ENCODE data around the gene PLCL1. TPM values are rescaled to one million over a fixed set of nuclear protein-coding genes. Genes with fewer than 3 reads are reported as not detected.

PLCL1 gene
- total RNA-seq, 1 experiment from 2014 or later: 0.07 TPM

DNA sequence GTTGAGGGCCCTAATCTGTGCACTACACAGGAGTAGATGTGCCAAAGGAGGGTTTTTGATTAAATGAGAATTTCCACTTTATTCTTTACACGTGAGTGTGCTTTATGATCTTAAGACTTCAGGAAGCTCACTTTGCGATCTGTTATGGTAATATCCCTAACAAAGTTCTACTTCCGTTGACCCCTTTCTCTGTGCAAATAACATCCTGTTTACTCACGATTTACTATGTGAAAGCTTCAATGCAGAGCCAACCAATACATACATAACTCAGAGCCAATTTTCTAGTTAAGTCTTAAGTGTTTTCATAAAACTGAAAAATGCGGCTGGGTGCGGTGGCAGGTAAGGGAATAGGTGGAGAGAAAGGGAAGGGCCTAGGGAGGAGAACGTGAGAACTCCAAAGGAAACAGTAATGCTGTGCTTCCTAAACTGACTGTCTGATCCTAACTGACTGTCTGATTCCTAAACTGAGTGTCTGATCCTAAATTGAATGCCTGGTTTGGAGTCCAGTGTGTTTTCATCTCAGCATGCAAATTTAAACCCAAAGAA is 87.6 kb downstream of the PLCL1 start:
- H3K4me3 ChIP-seq (replicated peaks in 1 of 2; ENCODE audit: low read depth in 1 of 2, low read length in 2 of 2): no peak overlapping the region
- H3K4me1 ChIP-seq (ENCODE audit: control insufficient read depth in 1 of 2, insufficient read depth in 2 of 2, low read length in 2 of 2): no peaks in the 10 kb centered on the region
- peaks cover 11% of the 10 kb centered on the region; the same call in 1 of the 2 replicates for H3K27me3 ChIP-seq (ENCODE audit: insufficient read depth, low read length)
- H4K20me1 ChIP-seq (ENCODE audit: insufficient read depth): no peaks in the 10 kb centered on the region
- H2AFZ ChIP-seq (ENCODE audit: low read depth, low read length, poor library complexity, severe bottlenecking): no peak overlapping the region
- ChIA-PET CTCF (no interaction called here), POLR2A (no interaction called here), RAD21 (ENCODE audit: low non-redundant PET in 1 of 2, low total read pairs in 2 of 2, uncharacterized antibody in 2 of 2, unreplicated experiment in 2 of 2) (no interaction called here)
- no peaks in the 10 kb centered on the region for H3K36me3 ChIP-seq (ENCODE audit: control insufficient read depth in 1 of 2, insufficient read depth in 2 of 2, low read length in 2 of 2)
- no peak overlapping the region for H3K4me2 ChIP-seq (ENCODE audit: low read length)
- H3K27ac ChIP-seq (ENCODE audit: low read depth, low read length): no peak overlapping the region
- H3K79me2 ChIP-seq (ENCODE audit: insufficient read depth, low read length): no peaks in the 10 kb centered on the region
- ATAC-seq (no peak), DNase-seq (ENCODE audit: low read depth, low spot score) (no peak)
- TF ChIP-seq, protein P1, sequence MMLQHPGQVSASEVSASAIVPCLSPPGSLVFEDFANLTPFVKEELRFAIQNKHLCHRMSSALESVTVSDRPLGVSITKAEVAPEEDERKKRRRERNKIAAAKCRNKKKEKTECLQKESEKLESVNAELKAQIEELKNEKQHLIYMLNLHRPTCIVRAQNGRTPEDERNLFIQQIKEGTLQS (IDR thresholded peaks at IDR 0.05): no peak
- TF ChIP-seq, protein P2, sequence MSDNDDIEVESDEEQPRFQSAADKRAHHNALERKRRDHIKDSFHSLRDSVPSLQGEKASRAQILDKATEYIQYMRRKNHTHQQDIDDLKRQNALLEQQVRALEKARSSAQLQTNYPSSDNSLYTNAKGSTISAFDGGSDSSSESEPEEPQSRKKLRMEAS (IDR thresholded peaks at IDR 0.05): no peak
- TF ChIP-seq, protein P3, sequence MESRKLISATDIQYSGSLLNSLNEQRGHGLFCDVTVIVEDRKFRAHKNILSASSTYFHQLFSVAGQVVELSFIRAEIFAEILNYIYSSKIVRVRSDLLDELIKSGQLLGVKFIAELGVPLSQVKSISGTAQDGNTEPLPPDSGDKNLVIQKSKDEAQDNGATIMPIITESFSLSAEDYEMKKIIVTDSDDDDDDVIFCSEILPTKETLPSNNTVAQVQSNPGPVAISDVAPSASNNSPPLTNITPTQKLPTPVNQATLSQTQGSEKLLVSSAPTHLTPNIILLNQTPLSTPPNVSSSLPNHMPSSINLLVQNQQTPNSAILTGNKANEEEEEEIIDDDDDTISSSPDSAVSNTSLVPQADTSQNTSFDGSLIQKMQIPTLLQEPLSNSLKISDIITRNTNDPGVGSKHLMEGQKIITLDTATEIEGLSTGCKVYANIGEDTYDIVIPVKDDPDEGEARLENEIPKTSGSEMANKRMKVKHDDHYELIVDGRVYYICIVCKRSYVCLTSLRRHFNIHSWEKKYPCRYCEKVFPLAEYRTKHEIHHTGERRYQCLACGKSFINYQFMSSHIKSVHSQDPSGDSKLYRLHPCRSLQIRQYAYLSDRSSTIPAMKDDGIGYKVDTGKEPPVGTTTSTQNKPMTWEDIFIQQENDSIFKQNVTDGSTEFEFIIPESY (IDR thresholded peaks at IDR 0.05; ENCODE audit: extremely low read depth, insufficient replicate concordance, low read length): no peak
- no peak for TF ChIP-seq POLR2A (IDR thresholded peaks at IDR 0.05; ENCODE audit: borderline replicate concordance, extremely low read depth, insufficient read depth, insufficient read length)
- TF ChIP-seq CEBPB (IDR thresholded peaks at IDR 0.05; ENCODE audit: low read depth): no peak
- no peak for TF ChIP-seq YY1 (IDR thresholded peaks at IDR 0.05; ENCODE audit: extremely low read depth, insufficient replicate concordance, low read depth, low read length)
- TF ChIP-seq, protein P4, sequence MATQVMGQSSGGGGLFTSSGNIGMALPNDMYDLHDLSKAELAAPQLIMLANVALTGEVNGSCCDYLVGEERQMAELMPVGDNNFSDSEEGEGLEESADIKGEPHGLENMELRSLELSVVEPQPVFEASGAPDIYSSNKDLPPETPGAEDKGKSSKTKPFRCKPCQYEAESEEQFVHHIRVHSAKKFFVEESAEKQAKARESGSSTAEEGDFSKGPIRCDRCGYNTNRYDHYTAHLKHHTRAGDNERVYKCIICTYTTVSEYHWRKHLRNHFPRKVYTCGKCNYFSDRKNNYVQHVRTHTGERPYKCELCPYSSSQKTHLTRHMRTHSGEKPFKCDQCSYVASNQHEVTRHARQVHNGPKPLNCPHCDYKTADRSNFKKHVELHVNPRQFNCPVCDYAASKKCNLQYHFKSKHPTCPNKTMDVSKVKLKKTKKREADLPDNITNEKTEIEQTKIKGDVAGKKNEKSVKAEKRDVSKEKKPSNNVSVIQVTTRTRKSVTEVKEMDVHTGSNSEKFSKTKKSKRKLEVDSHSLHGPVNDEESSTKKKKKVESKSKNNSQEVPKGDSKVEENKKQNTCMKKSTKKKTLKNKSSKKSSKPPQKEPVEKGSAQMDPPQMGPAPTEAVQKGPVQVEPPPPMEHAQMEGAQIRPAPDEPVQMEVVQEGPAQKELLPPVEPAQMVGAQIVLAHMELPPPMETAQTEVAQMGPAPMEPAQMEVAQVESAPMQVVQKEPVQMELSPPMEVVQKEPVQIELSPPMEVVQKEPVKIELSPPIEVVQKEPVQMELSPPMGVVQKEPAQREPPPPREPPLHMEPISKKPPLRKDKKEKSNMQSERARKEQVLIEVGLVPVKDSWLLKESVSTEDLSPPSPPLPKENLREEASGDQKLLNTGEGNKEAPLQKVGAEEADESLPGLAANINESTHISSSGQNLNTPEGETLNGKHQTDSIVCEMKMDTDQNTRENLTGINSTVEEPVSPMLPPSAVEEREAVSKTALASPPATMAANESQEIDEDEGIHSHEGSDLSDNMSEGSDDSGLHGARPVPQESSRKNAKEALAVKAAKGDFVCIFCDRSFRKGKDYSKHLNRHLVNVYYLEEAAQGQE (IDR thresholded peaks at IDR 0.05; ENCODE audit: low read depth): no peak
- no peak for TF ChIP-seq SIN3A (IDR thresholded peaks at IDR 0.05; ENCODE audit: low read depth)
- TF ChIP-seq RAD21 (IDR thresholded peaks at IDR 0.05; ENCODE audit: low read depth): no peak
- TF ChIP-seq ELF1 (IDR thresholded peaks at IDR 0.05; ENCODE audit: borderline replicate concordance, low read depth): no peak
- no peak for TF ChIP-seq TCF7L2 (IDR thresholded peaks at IDR 0.05; ENCODE audit: borderline replicate concordance, extremely low read depth, insufficient read depth, insufficient read length)
- no peak for TF ChIP-seq EGR1 (IDR thresholded peaks at IDR 0.05; ENCODE audit: low read depth)
- TF ChIP-seq JUND (IDR thresholded peaks at IDR 0.05): no peak
- TF ChIP-seq SP1 (IDR thresholded peaks at IDR 0.05; ENCODE audit: low read depth): no peak
- no peak for TF ChIP-seq ZNF274 (IDR thresholded peaks at IDR 0.05; ENCODE audit: low read depth, low read length)
- TF ChIP-seq SRF (IDR thresholded peaks at IDR 0.05; ENCODE audit: low read depth): no peak
- TF ChIP-seq EZH2phosphoT487 (IDR thresholded peaks at IDR 0.05; ENCODE audit: borderline replicate concordance): no peak
- no peak for TF ChIP-seq ZFX (IDR thresholded peaks at IDR 0.05)
- intact Hi-C loops (cut with micrococcal nuclease): no loop called here
- BruUV-seq (replicated peaks): no TSS peak
- no peaks in the 10 kb centered on the region for H3K9me2 ChIP-seq (ENCODE audit: insufficient read depth)
- H3K9ac ChIP-seq (ENCODE audit: low read length): no peak overlapping the region
- no peaks in the 10 kb centered on the region for H3K9me3 ChIP-seq (ENCODE audit: control insufficient read depth in 1 of 2, insufficient read depth in 1 of 2, low read depth in 1 of 2, low read length in 2 of 2)

All from HCT116 (cell line).